ENCODE data around the gene GFRA4. TPM values are rescaled to one million over a fixed set of nuclear protein-coding genes. Genes with fewer than 3 reads are reported as not detected.

The GFRA4 gene, protein sequence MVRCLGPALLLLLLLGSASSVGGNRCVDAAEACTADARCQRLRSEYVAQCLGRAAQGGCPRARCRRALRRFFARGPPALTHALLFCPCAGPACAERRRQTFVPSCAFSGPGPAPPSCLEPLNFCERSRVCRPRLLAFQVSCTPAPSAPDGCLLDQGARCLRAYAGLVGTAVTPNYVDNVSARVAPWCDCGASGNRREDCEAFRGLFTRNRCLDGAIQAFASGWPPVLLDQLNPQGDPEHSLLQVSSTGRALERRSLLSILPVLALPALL
- not detected for total RNA-seq (2021; fragmentation: NEBNext Ultra II Directional; extraction: Animal tissue kit (Norgen Biotek cat#: 25700))
- long read RNA-seq = 0 reads

DNA sequence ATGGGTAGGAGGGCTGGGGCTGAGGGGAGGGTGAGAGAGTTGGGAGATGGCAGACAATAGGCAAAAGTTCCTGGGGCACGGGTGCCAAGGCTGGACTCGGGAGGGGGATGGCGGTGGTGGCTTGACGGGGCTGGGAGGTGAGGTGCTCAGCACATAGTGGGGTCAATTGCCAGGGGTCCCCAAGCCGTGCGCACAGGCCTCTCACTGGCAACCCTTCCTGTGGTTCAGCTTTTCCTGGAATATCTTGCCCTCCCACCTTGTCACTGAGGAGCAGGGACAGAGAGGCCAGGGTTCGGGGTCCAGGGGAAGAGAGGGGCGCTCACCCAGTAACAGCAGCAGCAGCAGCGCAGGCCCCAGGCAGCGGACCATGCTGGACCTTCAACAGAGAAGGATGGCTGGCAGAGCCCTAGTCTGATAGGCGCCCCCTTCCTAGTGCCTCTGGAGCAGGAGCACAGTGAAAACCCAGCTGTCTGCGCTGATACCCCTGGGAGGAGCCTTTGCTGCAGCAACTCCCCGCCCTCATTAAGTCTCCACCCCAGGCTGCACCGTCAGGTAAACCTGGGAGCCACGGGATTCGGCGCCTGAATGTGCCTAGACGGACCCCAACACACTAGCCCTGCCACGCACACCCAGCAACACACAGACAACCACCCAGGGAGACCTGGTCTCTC, at the start of gene GFRA4:
GFRA4 (minus strand) TSS at position 369 of the 671 bp plus-strand sequence; CDS start at position 369, 0 bp downstream.
- no peak within 1 kb of the TSS for H3K27ac Mint-ChIP-seq
- peaks cover 2% of the 10 kb centered on the region; the same call in 1 of the 2 replicates for H3K36me3 Mint-ChIP-seq (ENCODE audit: low read depth)
- peaks cover 6% of the 10 kb centered on the region; the same call in 1 of the 2 replicates for H3K4me1 Mint-ChIP-seq (ENCODE audit: low read depth)
- no peak within 1 kb of the TSS for H3K4me3 Mint-ChIP-seq
- H3K9me3 Mint-ChIP-seq = no peaks in the 10 kb centered on the region
- DNase-seq = no peak
- TF ChIP-seq, protein P1, sequence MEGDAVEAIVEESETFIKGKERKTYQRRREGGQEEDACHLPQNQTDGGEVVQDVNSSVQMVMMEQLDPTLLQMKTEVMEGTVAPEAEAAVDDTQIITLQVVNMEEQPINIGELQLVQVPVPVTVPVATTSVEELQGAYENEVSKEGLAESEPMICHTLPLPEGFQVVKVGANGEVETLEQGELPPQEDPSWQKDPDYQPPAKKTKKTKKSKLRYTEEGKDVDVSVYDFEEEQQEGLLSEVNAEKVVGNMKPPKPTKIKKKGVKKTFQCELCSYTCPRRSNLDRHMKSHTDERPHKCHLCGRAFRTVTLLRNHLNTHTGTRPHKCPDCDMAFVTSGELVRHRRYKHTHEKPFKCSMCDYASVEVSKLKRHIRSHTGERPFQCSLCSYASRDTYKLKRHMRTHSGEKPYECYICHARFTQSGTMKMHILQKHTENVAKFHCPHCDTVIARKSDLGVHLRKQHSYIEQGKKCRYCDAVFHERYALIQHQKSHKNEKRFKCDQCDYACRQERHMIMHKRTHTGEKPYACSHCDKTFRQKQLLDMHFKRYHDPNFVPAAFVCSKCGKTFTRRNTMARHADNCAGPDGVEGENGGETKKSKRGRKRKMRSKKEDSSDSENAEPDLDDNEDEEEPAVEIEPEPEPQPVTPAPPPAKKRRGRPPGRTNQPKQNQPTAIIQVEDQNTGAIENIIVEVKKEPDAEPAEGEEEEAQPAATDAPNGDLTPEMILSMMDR (IDR thresholded peaks at IDR 0.05) = no peak
- H3K27me3 Mint-ChIP-seq (ENCODE audit: insufficient read depth) = peaks cover 37% of the 10 kb centered on the region

DNA sequence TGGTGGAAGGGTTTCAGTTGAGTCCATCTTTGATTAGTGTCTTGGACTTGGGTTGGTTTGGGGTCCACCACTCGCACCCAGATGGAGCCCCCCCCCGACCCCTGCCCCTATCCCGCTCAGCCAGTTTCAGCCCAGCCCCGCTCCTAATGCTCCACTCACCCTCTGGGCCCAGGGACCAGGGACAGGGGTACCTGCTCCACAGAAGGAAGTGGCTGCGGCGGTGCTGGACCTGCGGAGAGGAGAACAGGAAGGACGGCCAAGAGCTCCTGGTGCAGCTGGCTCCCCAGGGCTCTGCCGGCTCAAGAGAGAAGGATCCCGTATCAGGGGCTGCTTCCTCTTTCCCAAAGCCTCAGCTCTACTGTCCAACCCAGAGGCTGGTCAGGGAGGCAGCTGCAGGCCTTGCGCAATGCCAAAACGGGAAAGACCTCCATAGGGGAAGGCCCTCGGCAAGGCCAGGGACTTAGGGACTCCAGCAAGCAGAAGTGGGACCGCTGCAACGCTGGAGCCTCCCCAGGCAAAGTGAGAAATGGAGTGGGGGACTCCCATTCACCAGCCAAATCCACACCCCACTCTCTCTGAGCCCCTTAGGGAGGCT, 49.2 kb upstream of the GFRA4 start, which contains the start of gene SIGLEC1:
SIGLEC1 (minus strand) TSS at position 322 of the 595 bp plus-strand sequence. CDS start 5,472 bp downstream, outside the sequence.
- DNase-seq = no peak
- Mint-ChIP-seq H3K36me3 (ENCODE audit: low read depth) (no peaks in the 10 kb centered on the region), H3K27me3 (ENCODE audit: insufficient read depth) (peaks cover 3% of the 10 kb centered on the region), H3K4me1 (ENCODE audit: low read depth) (peaks cover 3% of the 10 kb centered on the region; the same call in 1 of the 2 replicates), H3K4me3 (no peak within 1 kb of the TSS), H3K27ac (no peak within 1 kb of the TSS), H3K9me3 (no peaks in the 10 kb centered on the region)
- TF ChIP-seq, protein P1 (IDR thresholded peaks at IDR 0.05) = no peak

DNA sequence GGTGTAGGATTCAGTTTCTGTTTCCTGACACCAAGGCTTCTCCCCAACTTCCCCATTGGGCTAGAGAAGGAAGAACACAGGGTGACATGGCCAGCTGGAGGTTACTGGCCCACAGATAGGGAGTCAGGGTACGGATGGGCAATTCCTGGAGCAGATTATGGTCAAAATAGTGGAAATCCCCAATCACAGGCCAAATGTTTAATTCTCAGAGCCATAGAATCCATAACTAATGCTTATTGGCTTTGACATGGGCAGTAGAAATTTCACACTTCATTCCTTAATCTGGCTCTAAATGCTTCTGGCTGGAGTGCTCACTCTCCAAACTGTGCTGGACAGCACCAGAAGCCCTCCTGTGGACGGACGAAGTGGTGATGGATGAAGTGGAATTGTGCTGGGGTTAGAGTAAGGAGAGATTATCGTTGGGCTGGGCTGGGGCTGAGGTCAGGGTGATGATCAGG, 48.3 kb upstream of the GFRA4 start:
- Mint-ChIP-seq H3K9me3 (no peaks in the 10 kb centered on the region), H3K4me3 (no peak overlapping the region)

DNA sequence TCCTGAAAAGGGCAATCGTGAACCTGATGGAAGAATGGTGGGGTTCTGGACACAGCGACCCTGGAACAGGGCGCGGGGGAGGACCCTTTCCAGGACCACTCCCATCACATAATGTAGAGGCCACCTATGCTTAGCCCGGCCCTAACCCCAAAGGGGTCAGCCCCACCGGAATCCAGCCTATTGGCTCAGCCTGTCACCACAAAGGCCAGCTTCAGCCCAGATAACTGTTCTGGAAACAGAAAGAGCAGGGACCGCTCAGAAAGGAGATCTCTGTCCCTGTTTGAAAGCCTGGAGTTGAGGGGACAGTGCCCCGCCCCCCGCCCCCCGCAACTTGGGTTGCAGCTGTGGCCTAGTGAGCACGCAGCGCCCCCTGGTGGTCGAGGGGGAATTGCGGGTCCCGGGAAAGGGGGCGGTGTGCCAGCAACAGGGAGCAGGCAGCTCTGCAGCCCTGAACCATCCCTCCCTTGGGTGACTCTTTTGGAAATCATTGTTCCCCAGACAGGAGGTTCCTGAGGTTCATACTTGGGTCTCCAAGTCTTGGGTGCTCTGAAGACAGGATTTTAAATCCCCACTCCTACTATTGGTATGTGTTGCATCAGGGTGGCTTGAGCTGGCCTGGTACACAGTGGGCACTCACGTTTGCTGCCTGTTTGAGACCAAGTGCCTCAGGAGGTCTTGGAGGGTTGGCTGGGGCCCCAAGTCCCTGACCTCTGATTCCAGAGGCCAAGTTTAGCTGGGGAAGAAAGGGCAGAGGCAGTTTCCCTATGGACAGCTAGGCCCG, 47.7 kb upstream of the GFRA4 start:
- TF ChIP-seq, protein P1 (IDR thresholded peaks at IDR 0.05) = peak; percentile 100
- peak; percentile 21 for DNase-seq
- Mint-ChIP-seq H3K27ac (no peak overlapping the region), H3K27me3 (ENCODE audit: insufficient read depth) (peaks cover 3% of the 10 kb centered on the region), H3K9me3 (no peaks in the 10 kb centered on the region), H3K4me1 (ENCODE audit: low read depth) (peaks cover 7% of the 10 kb centered on the region; the same call in 1 of the 2 replicates), H3K4me3 (no peak overlapping the region), H3K36me3 (ENCODE audit: low read depth) (no peaks in the 10 kb centered on the region)

More for the DNA sequence above, 48.3 kb upstream of the GFRA4 start:
- no peak for DNase-seq
- Mint-ChIP-seq H3K27me3 (ENCODE audit: insufficient read depth) (peaks cover 3% of the 10 kb centered on the region), H3K4me1 (ENCODE audit: low read depth) (peaks cover 7% of the 10 kb centered on the region; the same call in 1 of the 2 replicates), H3K36me3 (ENCODE audit: low read depth) (no peaks in the 10 kb centered on the region), H3K27ac (no peak overlapping the region)
- TF ChIP-seq, protein P1 (IDR thresholded peaks at IDR 0.05) = no peak

DNA sequence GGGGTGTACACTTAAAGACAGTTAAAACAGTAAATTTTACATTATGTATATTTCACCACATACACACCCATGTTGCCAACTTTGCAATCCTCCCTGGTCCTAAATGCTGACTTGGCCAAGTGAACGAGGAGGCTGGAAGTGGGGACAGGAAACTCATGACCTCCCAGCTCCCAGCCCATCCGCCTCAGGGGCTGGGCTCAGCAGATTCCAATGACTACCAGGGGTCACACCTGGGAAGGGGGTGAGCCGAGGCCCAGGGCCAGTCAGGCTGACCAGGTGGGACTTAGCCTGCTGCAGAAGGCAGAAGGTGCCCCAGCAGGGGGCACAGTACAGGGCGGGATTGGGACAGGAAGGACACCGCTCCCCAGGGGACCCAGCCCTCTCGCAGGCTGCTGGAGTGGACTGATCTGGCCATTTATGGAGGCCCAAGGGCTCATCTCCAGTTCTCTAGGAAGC, 46.8 kb upstream of the GFRA4 start:
- peaks cover 3% of the 10 kb centered on the region for H3K27me3 Mint-ChIP-seq (ENCODE audit: insufficient read depth)

More for the DNA sequence above, 46.8 kb upstream of the GFRA4 start:
- Mint-ChIP-seq H3K4me3 (no peak overlapping the region), H3K36me3 (ENCODE audit: low read depth) (no peaks in the 10 kb centered on the region), H3K27ac (no peak overlapping the region), H3K4me1 (ENCODE audit: low read depth) (peaks cover 7% of the 10 kb centered on the region; the same call in 1 of the 2 replicates), H3K9me3 (no peaks in the 10 kb centered on the region)
- TF ChIP-seq, protein P1 (IDR thresholded peaks at IDR 0.05) = no peak
- DNase-seq = no peak
